Raji (cell line): Measurements from ENCODE around the gene RAPGEF1.

ENCODE experiments used
- POLR2A ChIP-seq: IDR thresholded peaks from 2 replicates; pipeline ENCODE4 v1.6.1; 2011; ENCODE audit warnings: low read depth, low read length, control low read depth; ENCODE audit not compliant: insufficient read depth

RAPGEF1 gene

GRCh38 chr9:131610231-131610761 is 129.6 kb downstream of the RAPGEF1 start:
- TF ChIP-seq POLR2A = no peak

DNA sequence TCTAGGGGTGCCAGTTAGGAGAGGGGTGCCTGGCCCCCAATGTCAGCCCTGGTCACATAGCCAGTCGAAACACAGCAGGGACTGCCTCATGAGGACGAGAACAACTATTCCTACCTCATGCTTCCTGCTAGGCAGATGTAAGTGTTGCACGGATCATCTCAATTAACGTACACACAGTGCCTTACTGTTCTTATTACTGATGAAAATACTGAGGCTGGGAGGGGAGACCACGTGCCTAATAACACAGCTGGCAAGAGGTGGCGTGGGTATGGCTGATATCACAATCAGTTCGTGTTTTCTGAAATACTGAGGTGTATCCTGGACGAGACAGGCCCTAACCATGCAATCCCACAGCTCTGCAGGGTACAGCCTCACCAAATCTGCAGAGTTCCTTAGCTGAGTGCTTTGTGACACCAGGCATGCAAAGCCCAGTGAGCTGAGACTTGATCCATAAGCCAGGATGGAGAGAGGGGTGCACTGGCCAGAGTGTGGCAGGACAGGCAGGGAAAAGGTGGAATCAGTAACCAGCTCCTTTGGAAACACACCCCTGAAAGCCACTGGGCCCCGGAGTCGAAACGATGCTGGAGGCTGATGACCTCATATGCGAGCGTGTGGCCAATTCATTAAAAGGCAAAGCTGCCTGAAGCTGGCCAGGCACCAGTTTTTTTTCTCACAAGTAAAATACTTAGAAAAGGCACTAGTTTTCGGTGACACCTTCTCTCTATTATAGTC is 130.6 kb downstream of the RAPGEF1 start:
- TF ChIP-seq POLR2A = no peak

DNA sequence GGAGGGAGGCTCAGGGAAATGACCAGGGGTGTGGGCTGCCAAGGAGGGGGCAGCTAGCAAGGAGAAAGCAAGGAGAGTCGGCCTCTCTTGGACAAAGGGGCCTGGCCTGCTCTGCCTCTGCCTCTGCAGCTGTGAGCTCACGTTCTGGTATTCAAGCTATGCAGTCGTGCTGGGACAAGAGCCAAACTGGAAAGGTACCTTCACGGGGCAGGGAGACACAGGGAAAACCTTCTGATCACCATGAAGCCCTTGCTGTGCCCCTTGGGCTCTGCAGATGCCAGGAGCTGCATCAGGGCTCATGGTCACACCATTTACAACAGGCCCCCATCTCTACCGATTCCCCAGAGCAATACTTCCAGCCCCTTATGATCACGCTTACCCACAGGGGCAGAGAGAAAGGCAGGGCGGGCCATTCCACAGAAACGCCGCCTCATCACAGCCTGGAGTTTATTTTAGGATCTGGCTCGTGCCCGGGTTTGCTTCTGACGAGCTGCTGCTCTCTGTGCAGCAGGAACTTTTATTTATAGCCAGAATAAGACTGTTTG is 131.3 kb downstream of the RAPGEF1 start:
- no peak for TF ChIP-seq POLR2A

DNA sequence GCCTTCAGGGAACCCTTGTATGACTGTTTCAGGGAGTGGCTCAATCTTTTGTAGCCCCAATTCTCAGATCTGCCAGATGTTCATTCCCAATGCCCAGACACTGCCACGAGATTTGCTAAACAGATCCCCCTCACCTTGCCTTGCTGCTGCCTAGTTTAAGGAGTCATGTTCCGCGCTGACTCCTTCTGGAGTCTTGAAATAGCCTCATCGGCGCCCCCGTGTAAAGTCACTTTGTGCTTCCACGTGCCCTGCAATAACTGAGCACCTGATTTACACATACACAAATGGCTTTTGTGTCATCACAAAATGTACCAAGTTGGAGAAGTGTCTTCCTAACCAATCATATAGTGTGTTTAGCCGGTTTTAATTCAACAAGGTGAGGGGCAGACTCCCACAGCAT is 132.3 kb downstream of the RAPGEF1 start:
- TF ChIP-seq POLR2A = no peak

DNA sequence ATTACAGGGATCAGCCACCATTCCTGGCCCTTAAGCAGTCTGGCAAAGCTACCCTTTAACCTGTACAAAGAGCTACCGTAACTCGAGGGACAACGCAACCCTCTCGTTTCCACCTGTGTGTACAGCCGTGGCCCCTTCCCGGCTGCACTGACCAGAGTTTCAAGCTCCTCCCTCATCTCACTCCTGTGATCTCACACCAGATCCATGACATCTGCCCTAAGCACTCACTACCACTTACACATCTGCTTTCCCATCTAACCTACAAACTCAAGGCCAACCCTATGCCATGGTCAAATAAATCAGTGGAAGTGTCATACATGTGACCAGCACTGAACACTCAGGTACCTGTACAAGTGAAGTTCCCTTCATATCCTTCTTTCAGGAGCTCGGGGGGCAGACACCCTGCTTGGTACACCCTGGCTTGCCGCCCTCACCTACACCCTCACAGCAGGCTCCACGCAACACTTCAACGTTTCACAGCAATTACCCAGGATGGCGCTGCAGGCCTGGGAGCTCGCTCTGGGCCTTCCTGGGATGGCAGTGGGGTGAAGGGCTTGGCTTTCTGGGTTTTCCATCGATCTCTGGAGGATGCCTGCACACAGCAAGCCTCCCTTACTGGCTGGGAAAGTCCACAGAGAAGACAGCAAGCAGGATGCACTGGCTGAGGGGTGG is 132.8 kb downstream of the RAPGEF1 start:
- TF ChIP-seq POLR2A = no peak

DNA sequence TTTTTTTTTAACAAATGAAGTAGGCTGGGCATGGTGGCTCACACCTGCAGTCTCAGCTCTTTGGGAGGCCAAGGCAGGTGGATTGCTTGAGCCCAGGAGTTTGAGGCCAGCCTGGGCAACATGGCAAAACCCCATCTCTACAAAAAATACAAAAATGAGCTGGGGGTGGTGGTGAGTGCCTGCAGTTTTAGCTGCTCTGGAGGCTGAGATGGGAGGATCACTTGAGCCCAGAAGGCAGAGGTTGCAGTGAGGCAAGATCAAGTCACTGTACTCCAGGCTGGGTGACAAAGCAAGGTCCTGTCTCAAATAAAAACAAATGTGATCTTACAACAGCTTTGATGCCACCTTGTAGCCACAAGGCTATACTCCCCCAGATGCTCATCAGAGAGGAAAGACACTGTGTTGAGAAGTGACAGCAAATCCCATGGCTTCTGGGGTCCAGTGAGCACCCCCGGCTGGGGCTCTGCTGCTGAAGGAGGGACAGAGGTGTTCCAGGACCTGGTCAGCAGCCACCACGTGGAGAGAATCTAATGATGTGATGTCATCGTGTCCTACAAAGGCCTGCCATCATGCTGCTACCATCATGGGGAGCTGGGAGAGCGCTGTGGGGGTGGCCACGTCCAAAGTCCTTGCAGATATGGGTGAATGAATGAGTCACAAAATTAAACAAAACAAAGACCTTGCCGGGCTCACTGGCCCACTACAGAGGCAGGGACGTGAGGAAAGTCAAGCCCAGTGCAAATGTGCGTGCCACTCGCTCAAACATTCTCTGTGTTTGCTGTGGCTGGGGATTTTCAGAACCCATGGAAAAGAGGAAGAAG is 133.9 kb downstream of the RAPGEF1 start:
- TF ChIP-seq POLR2A = no peak

GRCh38 chr9:131603711-131604439 is 136.0 kb downstream of the RAPGEF1 start:
- TF ChIP-seq POLR2A = no peak

DNA sequence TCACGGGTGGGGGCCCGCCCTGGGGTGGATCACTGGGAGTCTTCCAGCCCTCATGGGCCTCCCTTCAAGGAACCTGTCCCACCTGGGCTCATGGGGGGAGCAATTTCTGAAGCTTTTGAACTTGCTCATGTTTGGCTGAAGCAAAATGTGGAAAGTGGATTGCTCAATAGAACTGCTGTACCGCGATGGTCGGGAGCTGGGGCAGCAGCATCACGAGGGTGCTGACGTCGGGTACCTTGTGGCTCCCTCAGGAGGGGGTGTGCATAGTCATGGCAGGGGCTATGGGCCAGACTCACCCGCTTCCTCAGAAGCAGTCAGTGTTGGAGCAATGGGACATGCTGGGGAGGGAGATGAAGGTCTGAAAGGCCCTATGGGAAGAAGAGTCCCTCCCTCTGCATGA is 136.7 kb downstream of the RAPGEF1 start:
- TF ChIP-seq POLR2A = no peak

GRCh38 chr9:131601683-131602181 is 138.1 kb downstream of the RAPGEF1 start:
- TF ChIP-seq POLR2A = no peak

- TF ChIP-seq POLR2A = no peak
These were observed 141.8 kb downstream of the RAPGEF1 start for GRCh38 chr9:131598121-131598520.

DNA sequence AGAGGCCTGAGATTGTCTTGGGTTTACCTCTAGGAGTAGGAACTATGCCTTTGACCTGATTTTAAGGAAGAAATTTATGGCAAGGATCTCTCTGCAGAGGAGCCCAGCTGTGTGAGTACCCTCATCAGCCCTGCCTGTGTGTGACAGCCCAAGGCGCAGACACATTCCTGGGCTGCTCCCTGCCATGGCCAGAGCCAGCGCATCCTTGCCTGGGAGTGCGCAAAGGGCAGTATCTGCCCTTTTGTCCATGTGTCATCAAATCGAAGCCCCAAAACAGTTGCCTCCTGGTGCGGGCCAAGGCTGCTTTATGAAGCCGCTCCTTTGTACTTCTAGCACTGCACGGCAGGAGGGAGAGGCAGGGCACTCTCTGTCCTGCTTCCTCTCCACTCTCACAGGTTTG is 142.6 kb downstream of the RAPGEF1 start:
- no peak for TF ChIP-seq POLR2A

DNA sequence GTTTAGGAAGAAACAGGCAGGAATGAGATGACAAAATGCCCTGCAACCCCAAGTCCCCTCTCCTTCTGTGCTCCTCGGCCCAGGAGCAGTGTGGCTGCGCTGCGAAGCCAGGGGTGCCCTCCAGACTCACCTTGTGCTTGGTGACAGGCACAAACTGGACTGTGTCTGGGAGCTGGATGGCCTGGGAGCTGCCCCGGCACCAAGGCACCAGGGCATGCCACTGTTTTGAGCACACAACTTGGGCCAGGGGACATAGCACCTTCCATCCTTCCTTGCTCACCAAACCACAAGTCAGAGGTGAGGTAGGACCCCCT is 143.5 kb downstream of the RAPGEF1 start:
- no peak for TF ChIP-seq POLR2A

GRCh38 chr9:131595696-131596429 is 144.0 kb downstream of the RAPGEF1 start:
- no peak for TF ChIP-seq POLR2A

- TF ChIP-seq POLR2A = no peak
These were observed 144.8 kb downstream of the RAPGEF1 start for GRCh38 chr9:131594906-131595665.
